Activated CD8-positive, alpha-beta memory T cell treated with anti-CD3 and anti-CD28 coated beads, Interleukin-2, amount 50 U/mL, for 24 hours (primary cell): Measurements from ENCODE around the gene RAB39A.
"Not testable (repeated sequence)": the region's sequence is repeated elsewhere in the genome, so short reads cannot be mapped to it uniquely, and the experiment has no call there.

Experiments used
- DNase-seq: peaks from one replicate; pipeline ENCODE4 v3.0.0-alpha.2; 2020; ENCODE audit errors: extremely low read depth

The RAB39A gene, protein sequence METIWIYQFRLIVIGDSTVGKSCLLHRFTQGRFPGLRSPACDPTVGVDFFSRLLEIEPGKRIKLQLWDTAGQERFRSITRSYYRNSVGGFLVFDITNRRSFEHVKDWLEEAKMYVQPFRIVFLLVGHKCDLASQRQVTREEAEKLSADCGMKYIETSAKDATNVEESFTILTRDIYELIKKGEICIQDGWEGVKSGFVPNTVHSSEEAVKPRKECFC

DNA sequence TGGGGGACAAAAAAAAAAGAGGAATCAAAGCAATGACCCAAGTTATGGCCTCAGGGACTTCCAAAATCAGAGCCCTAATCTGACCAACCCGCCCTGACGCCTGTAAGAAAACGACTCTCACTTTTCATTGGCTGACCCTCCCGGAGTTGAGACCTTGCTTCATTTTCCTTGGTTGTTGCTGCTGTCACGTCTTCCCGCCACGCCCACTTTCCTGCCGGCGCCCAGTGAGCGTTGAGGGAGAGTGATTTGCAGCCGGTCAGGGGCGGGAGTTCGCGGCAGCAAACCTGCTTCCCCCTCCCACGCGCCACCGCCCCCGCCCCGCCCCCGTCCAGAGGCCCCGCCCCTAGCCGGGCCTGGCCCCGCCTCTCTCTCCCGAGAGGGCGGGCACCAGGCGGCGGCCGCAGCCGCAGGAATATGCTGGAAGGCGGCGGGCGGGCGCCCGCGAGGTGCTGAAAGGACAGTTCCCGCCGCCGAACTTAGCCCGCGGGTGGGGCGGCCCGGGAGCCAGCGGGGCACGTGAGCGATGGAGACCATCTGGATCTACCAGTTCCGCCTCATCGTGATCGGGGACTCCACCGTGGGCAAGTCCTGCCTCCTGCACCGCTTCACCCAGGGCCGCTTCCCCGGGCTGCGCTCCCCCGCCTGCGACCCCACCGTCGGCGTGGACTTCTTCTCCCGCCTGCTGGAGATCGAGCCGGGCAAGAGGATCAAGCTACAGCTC lies at the start of gene RAB39A:
Gene RAB39A (plus strand): TSS at position 403 of the 721 bp plus-strand sequence. CDS start 121 bp downstream, at position 524.
- DNase-seq, result peak; percentile 24

DNA sequence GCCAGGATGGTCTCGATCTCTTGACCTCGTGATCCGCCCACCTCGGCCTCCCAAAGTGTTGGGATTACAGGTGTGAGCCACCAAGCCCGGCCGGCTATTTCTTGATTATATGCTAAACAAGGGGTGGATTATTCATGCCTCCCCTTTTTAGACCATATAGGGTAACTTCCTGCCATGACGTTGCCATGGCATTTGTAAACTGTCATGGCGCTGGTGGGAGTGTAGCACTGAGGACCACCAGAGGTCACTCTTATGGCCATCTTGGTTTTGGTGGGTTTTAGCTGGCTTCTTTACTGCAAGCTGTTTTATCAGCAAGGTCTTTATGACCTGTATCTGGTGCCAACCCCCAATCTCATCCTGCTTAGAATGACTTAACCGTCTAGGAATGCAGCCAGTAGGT lies 46.8 kb upstream of the RAB39A start:
- not testable (repeated sequence) for DNase-seq

DNA sequence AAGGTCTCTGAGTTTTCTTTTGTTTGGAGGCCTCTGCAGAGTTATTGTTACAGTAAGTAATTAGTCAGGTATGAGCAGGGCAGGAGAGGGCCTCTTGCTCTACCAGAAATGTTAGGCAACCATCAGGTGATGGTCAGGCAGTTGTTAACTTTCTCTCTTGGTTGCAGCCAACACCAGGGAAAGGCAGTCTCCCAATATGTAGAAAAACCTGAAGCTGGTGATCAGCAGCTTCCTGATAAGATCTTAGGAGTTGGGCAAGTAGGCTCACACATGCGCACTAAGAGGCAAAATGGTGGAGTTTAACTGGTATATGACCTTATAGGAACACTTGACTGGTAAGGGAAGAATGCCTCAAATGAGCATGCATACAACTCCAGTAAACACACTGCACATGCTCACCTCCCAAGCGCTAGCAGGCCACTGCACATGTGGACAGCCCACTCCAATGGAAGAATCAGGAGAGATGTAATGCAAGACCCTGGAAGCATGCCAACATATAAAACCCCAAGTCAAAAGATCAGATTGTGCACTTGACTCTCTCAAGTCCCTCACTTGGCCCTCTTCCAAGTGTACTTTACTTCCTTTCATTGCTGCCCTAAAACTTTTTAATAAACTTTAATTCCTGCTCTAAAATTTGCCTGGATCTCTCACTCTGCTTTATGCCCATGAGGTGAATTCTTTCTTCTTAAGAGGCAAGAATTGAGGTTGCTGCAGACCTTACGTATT lies 46.0 kb upstream of the RAB39A start:
- no peak for DNase-seq

DNA sequence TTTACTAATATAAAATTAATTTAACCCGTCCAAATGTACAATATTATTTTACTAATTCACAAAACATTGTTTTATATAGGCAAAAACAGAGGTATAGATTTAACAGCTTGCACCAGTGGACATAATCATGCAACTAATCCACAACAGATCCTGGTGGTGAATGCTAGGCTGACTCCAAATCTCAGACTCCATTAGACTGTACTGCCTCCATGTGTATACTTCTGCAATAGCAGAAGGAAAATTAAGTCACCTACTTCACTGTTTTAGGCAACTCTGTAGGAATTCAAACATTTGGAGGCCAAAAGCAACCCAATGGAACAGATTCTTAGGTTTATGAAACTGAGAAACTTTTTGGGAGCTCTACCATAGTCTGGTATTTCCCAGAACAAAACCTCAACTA lies 30.0 kb upstream of the RAB39A start:
- no peak for DNase-seq

DNA sequence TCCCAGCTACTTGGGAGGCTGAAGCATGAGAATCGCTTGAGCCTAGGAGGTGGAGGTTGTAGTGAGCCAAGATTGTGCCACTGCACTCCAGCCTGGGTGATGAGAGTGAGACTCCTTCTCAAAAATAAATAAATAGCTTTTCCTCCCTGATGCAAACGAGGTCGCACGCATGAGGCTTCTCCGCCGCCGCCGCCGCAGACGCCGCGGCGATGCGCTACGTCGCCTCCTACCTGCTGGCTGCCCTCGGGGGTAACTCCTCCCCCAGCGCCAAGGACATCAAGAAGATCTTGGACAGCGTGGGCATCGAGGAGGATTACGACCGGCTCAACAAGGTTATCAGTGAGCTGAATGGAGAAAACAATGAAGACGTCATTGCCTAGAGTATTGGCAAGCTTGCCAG lies 20.0 kb upstream of the RAB39A start:
- no peak for DNase-seq

DNA sequence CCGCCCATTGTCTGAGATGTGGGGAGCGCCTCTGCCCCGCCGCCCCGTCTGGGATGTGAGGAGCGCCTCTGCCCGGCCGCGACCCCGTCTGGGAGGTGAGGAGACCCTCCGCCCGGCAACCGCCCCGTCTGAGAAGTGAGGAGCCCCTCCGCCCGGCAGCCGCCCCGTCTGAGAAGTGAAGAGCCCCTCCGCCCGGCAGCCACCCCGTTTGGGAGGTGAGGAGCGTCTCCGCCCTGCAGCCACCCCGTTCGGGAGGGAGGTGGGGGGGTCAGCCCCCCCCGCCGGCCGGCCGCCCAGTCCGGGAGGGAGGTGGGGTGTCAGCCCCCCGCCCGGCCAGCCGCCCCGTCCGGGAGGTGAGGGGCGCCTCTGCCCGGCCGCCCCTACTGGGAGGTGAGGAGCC lies 15.8 kb upstream of the RAB39A start:
- not testable (repeated sequence) for DNase-seq

DNA sequence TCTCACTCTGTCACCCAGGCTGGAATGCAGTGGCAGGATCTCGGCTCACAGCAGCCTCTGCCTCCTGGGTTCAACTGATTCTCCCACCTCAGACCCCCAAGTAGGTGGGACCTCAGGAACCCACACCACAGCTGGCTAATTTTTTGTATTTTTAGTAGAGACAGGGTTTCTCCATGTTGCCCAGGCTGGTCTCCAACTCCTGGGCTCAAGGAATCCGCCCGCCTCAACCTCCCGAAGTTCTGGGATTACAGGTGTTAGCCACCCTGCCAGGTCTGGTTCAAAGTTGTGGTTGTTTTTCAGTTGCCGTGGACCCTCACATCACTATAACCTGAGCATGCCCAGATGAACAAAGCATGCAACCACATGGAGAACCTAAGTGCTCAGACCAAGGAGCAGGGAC lies 13.0 kb upstream of the RAB39A start:
- DNase-seq, result no peak

DNA sequence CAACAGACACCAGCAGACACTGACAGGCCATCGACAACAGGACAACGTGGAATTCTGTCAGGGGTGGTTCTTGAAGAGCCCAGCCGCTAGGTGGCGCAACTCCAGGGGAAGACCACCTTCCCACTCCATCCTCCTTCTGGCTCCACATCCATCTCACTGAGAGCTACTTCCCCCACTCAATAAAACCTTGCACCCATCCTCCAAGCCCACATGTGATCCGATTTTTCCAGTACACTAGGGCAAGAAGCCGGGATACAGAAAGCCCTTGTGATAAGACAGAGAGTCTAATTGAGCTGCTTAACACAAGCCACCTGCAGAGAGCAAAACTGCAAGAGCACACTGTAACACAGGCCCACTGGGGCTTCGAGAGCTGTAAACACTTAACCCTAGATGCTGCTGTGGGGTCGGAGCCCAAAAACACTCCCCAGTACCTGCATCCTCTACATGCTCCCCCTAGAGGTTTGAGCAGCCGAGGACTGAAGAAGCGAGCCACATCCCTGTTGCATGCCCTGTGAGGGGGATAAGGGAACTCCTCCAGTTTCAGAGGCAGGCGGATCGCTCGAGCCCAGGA lies 11.5 kb upstream of the RAB39A start:
- DNase-seq, result no peak

DNA sequence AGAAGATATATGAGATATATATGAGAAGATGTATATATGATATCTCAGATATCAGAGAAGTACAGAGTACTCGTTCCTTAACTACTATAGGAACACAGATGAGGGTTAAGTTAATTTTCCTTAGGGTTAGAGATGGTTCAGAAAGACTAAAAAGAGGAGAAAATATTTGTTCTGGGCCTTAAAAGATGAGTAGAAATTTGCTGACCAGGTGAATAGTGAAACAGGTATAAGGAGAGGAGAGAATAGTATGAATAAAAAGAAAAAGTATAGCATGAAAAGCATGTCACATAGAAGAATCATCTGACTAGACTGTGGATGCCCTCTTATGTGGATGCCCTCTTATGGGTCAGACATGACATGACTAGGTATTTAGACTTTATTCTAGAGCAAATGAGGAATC lies 6.3 kb upstream of the RAB39A start:
- DNase-seq, result no peak

DNA sequence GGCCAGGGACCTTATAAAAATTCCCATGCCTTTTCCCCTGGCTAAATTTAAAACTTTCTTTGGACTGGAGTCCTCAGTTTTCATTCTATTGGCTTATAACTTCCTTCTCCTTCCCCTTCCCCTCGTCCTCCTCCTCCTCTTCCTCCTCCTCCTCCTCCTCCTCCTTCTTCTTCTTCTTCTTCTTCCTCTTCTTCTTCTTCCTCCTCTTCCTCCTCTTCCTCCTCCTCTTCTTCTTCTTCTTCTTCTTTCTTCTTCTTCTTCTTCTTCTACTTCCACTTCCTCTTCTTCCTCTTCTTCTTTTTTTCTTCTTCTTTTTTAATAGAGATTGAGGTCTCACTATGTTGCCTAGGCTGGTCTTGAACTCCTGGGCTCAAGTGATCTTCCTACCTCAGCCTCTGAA lies 4.7 kb upstream of the RAB39A start:
- DNase-seq, result not testable (repeated sequence)

DNA sequence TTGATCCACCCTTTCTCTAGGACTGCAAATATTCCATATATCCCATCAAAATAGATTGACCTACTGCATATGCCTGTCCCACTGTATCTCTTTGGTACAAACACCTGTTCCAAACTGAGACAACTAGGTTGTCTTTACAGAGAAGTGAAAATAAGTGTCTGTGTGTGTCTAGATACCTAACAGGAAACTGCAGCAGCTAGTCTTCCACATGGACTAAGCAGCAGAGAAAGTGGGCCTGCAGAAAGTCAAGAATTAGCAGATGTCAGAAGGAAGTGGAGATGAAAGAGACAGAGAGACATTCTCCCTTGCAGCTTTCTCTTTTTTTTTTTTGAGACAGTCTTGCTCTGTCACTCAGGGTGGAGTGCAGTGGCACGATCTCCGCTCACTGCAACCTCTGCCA lies 3.9 kb upstream of the RAB39A start:
- no peak for DNase-seq

DNA sequence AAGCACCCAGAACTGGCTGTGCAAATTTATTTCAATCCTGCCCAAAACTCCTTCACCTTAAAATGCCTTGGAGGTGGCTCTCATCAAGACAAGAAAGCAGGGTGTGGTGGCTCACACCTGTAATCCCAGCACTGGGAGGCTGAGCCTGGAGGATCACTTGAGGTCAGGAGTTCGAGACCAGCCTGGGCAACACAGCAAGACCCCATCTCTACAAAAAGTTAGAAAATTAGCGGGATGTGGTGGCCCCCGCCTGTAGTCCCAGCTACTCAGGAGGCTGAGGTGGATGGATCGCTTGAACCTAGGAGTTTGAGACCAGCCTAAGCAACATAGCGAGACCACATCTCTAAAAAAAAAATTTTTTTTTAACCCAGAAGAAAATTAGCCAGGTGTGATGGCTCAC lies 689 bp upstream of the RAB39A start:
- DNase-seq, result no peak

DNA sequence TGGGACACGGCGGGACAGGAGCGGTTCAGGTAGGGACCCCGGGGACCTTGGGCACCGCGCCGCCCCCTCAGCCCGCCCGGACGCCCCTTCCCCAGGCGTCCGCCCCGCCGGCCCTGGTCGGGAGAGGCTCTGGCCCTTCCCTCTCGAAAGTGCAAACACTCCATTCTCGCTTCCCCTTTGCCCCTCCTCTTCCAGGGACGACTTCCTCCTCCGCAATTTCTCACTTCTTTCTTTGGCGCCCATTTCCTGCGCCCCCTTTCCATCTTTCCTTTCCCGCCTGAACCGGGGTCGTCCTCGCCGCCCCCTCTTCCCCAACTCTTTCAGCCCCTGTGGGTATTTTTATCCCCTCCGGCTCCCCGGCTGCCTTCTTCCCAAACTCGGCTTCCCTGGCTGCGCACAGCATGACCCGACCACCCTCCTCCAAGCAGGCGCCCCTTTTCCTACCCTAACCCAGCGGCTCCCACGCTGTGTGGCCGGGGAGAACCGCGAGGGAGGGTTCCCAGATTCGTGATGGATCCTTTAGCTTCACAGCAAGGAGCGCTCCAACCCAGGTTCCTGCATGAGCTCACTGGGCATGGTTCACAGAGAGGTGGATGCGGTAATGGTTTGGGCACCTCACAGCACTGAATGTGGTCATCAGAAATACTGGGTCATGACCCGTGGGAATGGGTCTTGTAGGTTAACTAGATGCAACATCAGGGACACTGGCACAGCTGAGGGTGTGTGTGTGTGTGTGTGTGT lies 689 bp downstream of the RAB39A start:
- DNase-seq, result no peak

DNA sequence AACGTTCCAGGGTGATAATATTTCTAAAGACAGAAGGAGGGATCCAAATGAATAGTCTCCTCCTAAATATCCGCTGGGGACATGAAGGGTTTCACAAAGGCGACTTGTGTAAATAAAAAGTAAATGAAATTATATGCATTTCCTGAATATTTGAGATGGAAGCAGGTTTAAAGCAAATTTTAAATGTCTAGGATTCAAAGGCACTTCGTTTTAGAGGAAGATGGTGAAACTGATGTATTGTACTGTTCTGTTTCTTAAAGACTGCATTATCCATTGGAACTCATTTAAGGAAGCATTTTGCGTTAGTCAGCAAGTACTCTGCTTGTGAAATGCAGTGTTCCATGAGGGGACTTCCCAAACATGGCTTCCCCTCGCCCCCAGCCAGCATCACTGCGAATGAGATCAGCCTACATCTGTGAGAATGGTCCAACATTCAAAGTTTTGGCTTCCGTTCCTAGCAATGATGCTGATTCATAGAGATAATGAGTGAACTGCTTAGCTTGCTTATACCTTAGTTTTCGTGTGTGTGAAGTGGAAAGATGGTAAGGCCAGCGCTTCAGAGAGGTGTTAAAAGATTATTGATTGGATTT lies 1.5 kb downstream of the RAB39A start:
- DNase-seq, result no peak

DNA sequence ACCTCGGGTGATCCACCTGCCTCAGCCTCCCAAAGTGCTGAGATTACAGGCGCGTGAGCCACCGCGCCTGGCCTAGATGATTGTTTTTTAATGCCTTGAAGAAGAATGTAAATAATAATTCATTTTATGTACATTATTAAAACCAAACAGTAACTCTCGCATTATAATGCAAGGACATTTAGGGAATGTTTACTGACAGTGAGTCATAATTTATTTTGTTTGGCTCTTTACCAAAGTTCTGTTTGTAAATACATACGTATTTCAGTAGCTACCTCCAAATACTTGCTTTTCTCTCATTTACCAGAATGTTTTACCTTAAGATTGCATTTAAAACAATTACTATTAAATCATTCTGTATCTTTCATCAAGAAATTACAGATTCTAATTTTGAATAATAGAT lies 3.0 kb downstream of the RAB39A start:
- DNase-seq, result no peak

DNA sequence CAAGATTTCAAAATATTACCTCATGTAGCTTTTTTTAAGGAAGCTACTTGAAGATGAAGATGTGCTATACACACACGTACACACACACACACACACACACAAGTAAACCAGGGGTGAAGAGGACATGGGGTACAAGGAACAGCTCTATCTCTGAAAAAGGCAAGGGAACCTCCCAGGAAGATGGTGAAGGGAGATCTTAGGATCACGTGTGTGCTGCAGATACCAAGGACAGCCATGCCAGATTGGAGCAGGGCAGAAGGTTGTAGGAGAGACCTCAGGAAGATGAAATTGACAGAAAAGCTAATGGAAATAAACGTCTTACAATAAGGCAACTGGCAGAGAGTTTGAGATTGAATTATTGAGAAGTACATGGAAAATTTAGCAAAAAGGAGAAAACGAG lies 19.7 kb downstream of the RAB39A start:
- DNase-seq, result no peak

DNA sequence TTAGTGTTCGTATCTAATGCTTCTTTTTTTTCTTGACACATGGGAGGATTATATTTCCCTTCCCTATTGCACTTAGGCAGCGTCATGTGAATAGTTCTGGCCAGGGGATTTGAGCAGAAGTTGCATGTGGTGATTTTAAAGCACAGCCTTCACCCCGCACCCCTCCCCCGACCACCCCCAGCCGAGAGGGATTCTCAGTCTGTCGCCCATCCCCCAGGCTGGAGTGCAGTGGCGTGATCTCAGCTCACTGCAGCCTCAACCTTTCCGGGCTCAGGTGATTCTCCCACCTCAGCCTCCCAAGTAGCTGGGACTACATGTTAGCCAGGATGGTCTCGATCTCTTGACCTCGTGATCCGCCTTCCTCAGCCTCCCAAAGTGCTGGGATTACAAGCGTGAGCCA lies 20.1 kb downstream of the RAB39A start:
- not testable (repeated sequence) for DNase-seq

DNA sequence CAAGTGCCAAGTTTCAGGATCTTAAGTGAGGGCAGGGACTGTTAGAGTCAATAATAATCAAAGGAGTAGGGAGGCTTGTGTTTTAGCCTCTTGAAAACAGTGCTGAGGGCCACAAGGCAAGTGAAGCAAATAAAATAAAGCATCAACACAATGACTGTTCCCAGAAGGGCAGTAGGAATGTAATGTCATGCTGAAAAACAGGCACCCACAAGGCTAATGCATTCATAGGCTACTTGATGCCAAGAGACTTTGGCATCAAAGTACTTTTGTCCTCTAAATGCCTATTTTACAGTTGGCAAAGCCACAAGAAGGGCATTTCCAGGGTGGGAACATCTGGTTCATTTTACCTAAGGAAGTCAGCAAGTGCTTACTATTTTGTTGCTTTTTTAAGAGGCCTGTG lies 22.9 kb downstream of the RAB39A start:
- no peak for DNase-seq

DNA sequence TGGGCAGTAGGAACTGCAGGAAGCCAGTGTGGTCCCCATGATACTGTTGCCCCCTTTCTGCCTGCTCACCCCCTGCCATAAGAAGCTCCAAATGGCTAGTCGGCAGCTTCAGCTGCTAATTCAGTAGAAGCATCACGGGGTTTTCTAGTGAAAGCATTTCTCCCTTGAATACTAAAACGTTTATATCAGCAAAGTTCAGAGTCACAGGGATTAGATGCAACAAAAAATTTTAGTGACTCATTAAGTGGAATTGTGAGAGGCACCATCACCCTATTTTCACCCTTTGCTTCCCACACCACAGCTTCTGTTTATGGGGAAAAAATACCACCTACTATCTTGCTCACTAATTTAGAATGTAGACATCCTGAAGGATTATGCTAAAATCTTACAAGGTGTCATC lies 25.2 kb downstream of the RAB39A start:
- no peak for DNase-seq

DNA sequence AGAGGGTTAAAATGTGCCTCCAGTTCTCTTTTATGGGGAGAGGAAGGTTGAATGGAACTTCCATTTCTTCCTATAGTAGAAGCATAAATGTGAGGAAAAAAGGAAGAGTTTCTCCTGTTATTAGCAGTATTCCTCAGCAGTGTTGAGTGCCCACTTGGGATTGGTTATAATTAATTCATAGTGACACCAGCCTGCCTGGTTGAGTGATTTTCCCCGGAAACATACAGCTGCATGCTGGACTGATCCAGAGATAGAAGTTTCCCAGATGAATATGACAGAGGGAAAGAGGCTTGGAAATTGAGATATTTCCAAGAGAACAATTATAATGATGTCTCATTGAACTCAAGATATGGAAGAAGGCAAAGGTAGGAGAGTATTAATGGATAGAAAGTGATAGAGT lies 28.3 kb downstream of the RAB39A start:
- no peak for DNase-seq

DNA sequence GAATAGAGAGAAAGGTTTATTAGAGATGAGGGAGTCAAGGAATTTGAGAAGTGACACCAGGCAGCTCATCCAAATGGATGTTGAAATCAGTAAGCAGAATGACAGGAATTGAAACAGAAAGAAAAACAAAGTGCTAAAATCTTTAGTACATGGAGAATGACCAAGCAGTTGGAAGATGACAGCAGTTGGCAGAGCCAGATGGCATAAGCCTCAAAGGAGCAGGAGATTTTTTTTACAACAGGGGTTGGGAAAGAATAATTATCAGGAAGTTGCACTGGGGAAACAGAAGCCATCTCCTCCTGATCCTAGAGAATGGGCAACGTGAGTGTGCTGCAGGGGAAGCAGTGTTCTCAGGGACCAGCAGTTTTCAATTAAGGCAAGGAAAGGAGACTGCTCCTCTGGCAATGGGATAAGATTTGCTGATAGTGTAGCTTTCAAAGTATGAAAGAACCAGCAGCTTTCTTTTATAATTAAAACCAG lies 28.9 kb downstream of the RAB39A start:
- DNase-seq, result no peak
